KMS-11 (cell line): Measurements from ENCODE around the gene CORO6.

Experiments used
- H2AFZ ChIP-seq: fragments of 200-600 bp; sonication (generic); 2 replicates; pipeline ENCODE4 v1.6.1; 2016; ENCODE audit warnings: antibody characterized with exemption, mixed run types, low read depth
- H3K27ac ChIP-seq: fragments of 200-600 bp; sonication (generic); 2 replicates; pipeline ENCODE4 v1.6.1; 2016; ENCODE audit warnings: mild to moderate bottlenecking, mixed run types
- H3K27me3 ChIP-seq: fragments of 200-600 bp; sonication (generic); 2 replicates; pipeline ENCODE4 v1.6.1; 2017; ENCODE audit warnings: mild to moderate bottlenecking, low read depth, mixed run types, moderate library complexity; ENCODE audit not compliant: insufficient read depth
- H3K36me3 ChIP-seq: fragments of 200-600 bp; sonication (generic); 2 replicates; pipeline ENCODE4 v1.6.1; 2017; ENCODE audit warnings: mild to moderate bottlenecking, mixed run types; ENCODE audit not compliant: insufficient read depth
- H3K4me1 ChIP-seq: fragments of 200-600 bp; sonication (generic); 2 replicates; pipeline ENCODE4 v1.6.1; 2016; ENCODE audit warnings: mild to moderate bottlenecking, low read depth, mixed run types; ENCODE audit not compliant: poor library complexity, severe bottlenecking
- H3K4me2 ChIP-seq: fragments of 200-600 bp; sonication (generic); 2 replicates; pipeline ENCODE4 v1.7.0; 2016; ENCODE audit warnings: mild to moderate bottlenecking, mixed run types
- H3K4me3 ChIP-seq: fragments of 200-600 bp; sonication (generic); IDR thresholded peaks from 2 replicates; pipeline ENCODE4 v1.6.1; 2017; ENCODE audit warnings: low read depth, low read length, mixed read lengths; ENCODE audit not compliant: insufficient read depth
- H3K79me2 ChIP-seq: fragments of 200-600 bp; sonication (generic); 2 replicates; pipeline ENCODE4 v1.6.1; 2016; ENCODE audit warnings: low read depth, mixed run types; ENCODE audit not compliant: insufficient read depth
- H3K9ac ChIP-seq: fragments of 200-600 bp; sonication (generic); 2 replicates; pipeline ENCODE4 v1.6.1; 2016; ENCODE audit warnings: mild to moderate bottlenecking, mixed run types
- H4K20me1 ChIP-seq: fragments of 200-600 bp; sonication (generic); 2 replicates; pipeline ENCODE4 v1.6.1; 2016; ENCODE audit warnings: mild to moderate bottlenecking, mixed run types; ENCODE audit not compliant: insufficient read depth
- CTCF ChIP-seq: fragments of 200-600 bp; sonication (generic); conservative IDR thresholded peaks from 2 replicates; pipeline ENCODE4 v1.6.1; 2017; ENCODE audit warnings: low read depth, mild to moderate bottlenecking, antibody characterized with exemption, low read length, moderate library complexity, mixed read lengths

CORO6 gene

DNA sequence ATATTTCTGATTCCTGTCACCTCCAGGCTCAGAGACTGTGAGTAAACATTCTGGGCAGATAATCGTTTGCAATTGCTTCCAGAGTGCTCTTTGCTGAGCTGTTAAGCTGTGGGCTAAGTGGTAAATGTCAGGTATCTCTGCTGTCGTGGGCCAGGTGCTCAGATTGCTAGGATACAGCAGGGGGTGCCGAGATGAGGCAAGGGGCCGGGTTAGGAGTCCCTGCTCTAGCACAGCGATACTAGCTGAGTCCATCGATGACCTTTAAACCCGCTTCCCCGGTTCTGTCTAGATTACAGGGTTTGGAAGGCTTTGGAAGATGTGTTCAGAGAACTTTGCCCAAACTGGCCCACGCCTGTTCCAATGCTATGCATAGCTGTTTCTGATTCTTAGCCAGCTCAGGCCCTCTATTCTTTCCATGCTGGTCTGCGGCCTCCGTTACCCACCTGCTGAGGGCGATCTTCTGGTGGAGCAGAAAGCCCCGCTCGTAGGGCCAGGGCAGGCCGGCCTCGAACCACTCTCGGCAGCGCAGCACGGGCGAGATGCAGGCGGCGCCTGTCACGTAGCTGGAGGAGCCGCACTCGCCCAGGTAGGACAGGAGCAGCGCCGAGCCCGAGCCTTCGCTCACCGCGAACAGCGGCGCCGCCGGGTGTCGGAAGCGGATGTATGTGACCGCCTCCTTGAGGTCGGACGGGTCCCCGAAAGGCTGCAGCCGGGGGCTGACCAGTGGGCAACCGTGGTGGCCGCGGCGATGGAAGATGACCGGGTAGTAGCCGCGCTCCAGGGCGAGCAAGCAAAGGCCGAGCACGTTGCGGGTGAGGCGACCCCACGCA, 56.9 kb downstream of the CORO6 start:
- peak overlapping the region; percentile 55 for H3K9ac ChIP-seq
- peaks cover 11% of the 10 kb centered on the region; the same call in 1 of the 2 replicates for H3K79me2 ChIP-seq
- H3K27ac ChIP-seq = peak overlapping the region; percentile 90
- peak overlapping the region; percentile 97 for H3K4me2 ChIP-seq
- H3K4me1 ChIP-seq = peaks cover 30% of the 10 kb centered on the region
- no peaks in the 10 kb centered on the region for H4K20me1 ChIP-seq
- H3K27me3 ChIP-seq = no peaks in the 10 kb centered on the region
- peak; percentile 46 for TF ChIP-seq CTCF
- H3K36me3 ChIP-seq = no peaks in the 10 kb centered on the region
- H2AFZ ChIP-seq = peak overlapping the region; percentile 96
- H3K4me3 ChIP-seq = peak overlapping the region; percentile 17
